Uterus (tissue), 2 donors: ENCODE results near the gene FAM240B.

ENCODE experiments used
- CTCF ChIP-seq, 4 experiments: fragments of 200-600 bp in 2 of 4; fragments of 450-650 bp in 2 of 4; sonication (generic) in 2 of 4; IDR thresholded peaks; one replicate each; pipeline ENCODE4 v1.5.1; 2016 to 2019; ENCODE audit warnings: antibody characterized with exemption in 4 of 4, mild to moderate bottlenecking in 2 of 4, moderate library complexity in 1 of 4
- POLR2A ChIP-seq, 2 donors: fragments of 450-650 bp; IDR thresholded peaks; one replicate each; pipeline ENCODE4 v1.6.1; 2016; ENCODE audit warnings: antibody characterized with exemption in 2 of 2, mild to moderate bottlenecking in 1 of 2, moderate library complexity in 1 of 2

- TF ChIP-seq CTCF (IDR thresholded peaks at IDR 0.05) (no peak), POLR2A (IDR thresholded peaks at IDR 0.05) (no peak)
These were observed 48.6 kb downstream of the FAM240B start for GRCh38 chr9:38671372-38671731.
